Muscle layer of duodenum (tissue), 2 donors: Measurements from ENCODE around the gene PAEP.

Source experiments
- H3K27ac ChIP-seq: one replicate; pipeline ENCODE4 v1.7.0; 2013; ENCODE audit warnings: mild to moderate bottlenecking, low read length
- H3K27me3 ChIP-seq: one replicate; pipeline ENCODE4 v1.7.0; 2013; ENCODE audit warnings: low read depth, mild to moderate bottlenecking, control low read depth, low read length
- H3K36me3 ChIP-seq, 2 donors: one replicate each; pipeline ENCODE4 v1.7.0; 2013; ENCODE audit warnings: low read length in 2 of 2, control low read depth in 1 of 2, mild to moderate bottlenecking in 1 of 2; ENCODE audit not compliant: insufficient read depth in 2 of 2, control insufficient read depth in 1 of 2
- H3K4me1 ChIP-seq, 2 donors: one replicate each; pipeline ENCODE4 v1.7.0; 2013; ENCODE audit warnings: low read length in 2 of 2, mild to moderate bottlenecking in 2 of 2, control low read depth in 1 of 2, moderate library complexity in 1 of 2; ENCODE audit not compliant: insufficient read depth in 2 of 2, control insufficient read depth in 1 of 2
- H3K4me3 ChIP-seq, 2 donors: one replicate each; pipeline ENCODE4 v1.7.0; 2013; ENCODE audit warnings: low read length in 2 of 2, low read depth in 1 of 2, mild to moderate bottlenecking in 1 of 2
- H3K9me3 ChIP-seq, 2 donors: one replicate each; pipeline ENCODE4 v1.7.0; 2013; ENCODE audit warnings: low read length in 2 of 2, control low read depth in 1 of 2, mild to moderate bottlenecking in 1 of 2; ENCODE audit not compliant: control insufficient read depth in 1 of 2
- donor health status: healthy.

PAEP gene

GRCh38 chr9:135572233-135572632 lies 10.7 kb downstream of the PAEP start:
- H3K9me3 ChIP-seq, result peaks cover 0 to 10% of the 10 kb centered on the region in 2 donors
- H3K27me3 ChIP-seq, result no peaks in the 10 kb centered on the region
- H3K36me3 ChIP-seq, result no peaks in the 10 kb centered on the region
- no peak overlapping the region for H3K4me3 ChIP-seq
- no peak overlapping the region for H3K27ac ChIP-seq
- no peaks in the 10 kb centered on the region for H3K4me1 ChIP-seq

GRCh38 chr9:135573124-135573523 lies 11.6 kb downstream of the PAEP start:
- Histone ChIP-seq H3K27ac (no peak overlapping the region), H3K9me3 (peaks cover 0 to 10% of the 10 kb centered on the region in 2 donors), H3K4me3 (no peak overlapping the region), H3K27me3 (no peaks in the 10 kb centered on the region), H3K36me3 (no peaks in the 10 kb centered on the region), H3K4me1 (no peaks in the 10 kb centered on the region)

GRCh38 chr9:135574331-135574730 lies 12.8 kb downstream of the PAEP start:
- Histone ChIP-seq H3K4me3 (no peak overlapping the region), H3K4me1 (no peaks in the 10 kb centered on the region), H3K27me3 (no peaks in the 10 kb centered on the region), H3K36me3 (no peaks in the 10 kb centered on the region), H3K9me3 (peaks cover 0 to 3% of the 10 kb centered on the region in 2 donors), H3K27ac (no peak overlapping the region)

- no peak overlapping the region for H3K27ac ChIP-seq
- H3K9me3 ChIP-seq, result no peaks in the 10 kb centered on the region
- no peaks in the 10 kb centered on the region for H3K4me1 ChIP-seq
- no peaks in the 10 kb centered on the region for H3K27me3 ChIP-seq
- no peak overlapping the region for H3K4me3 ChIP-seq
- no peaks in the 10 kb centered on the region for H3K36me3 ChIP-seq
Observed at GRCh38 chr9:135574943-135575342, 13.4 kb downstream of the PAEP start.

- H3K27me3 ChIP-seq, result no peaks in the 10 kb centered on the region
Observed at GRCh38 chr9:135575995-135576631, 14.6 kb downstream of the PAEP start.

GRCh38 chr9:135577256-135577655 lies 15.7 kb downstream of the PAEP start:
- Histone ChIP-seq H3K4me3 (no peak overlapping the region), H3K4me1 (no peaks in the 10 kb centered on the region), H3K27me3 (no peaks in the 10 kb centered on the region), H3K36me3 (no peaks in the 10 kb centered on the region), H3K9me3 (no peaks in the 10 kb centered on the region), H3K27ac (no peak overlapping the region)

More at GRCh38 chr9:135575995-135576631, 14.6 kb downstream of the PAEP start:
- Histone ChIP-seq H3K36me3 (no peaks in the 10 kb centered on the region), H3K9me3 (no peaks in the 10 kb centered on the region), H3K4me1 (no peaks in the 10 kb centered on the region), H3K4me3 (no peak overlapping the region), H3K27ac (no peak overlapping the region)

- H3K4me1 ChIP-seq, result no peaks in the 10 kb centered on the region
- H3K27ac ChIP-seq, result no peak overlapping the region
- H3K4me3 ChIP-seq, result no peak overlapping the region
- no peaks in the 10 kb centered on the region for H3K9me3 ChIP-seq
- no peaks in the 10 kb centered on the region for H3K36me3 ChIP-seq
- H3K27me3 ChIP-seq, result no peaks in the 10 kb centered on the region
Observed at GRCh38 chr9:135579356-135579755, 17.8 kb downstream of the PAEP start.

- Histone ChIP-seq H3K4me1 (no peaks in the 10 kb centered on the region), H3K27ac (no peak overlapping the region), H3K36me3 (no peaks in the 10 kb centered on the region), H3K27me3 (no peaks in the 10 kb centered on the region), H3K9me3 (no peaks in the 10 kb centered on the region), H3K4me3 (no peak overlapping the region)
Observed at GRCh38 chr9:135579889-135580660, 18.5 kb downstream of the PAEP start.

- no peaks in the 10 kb centered on the region for H3K36me3 ChIP-seq
- no peak overlapping the region for H3K4me3 ChIP-seq
- H3K4me1 ChIP-seq, result no peaks in the 10 kb centered on the region
- no peaks in the 10 kb centered on the region for H3K27me3 ChIP-seq
- no peak overlapping the region for H3K27ac ChIP-seq
- H3K9me3 ChIP-seq, result no peaks in the 10 kb centered on the region
Observed at GRCh38 chr9:135580664-135581380, 19.3 kb downstream of the PAEP start.

GRCh38 chr9:135581636-135582426 lies 20.3 kb downstream of the PAEP start:
- Histone ChIP-seq H3K4me1 (no peaks in the 10 kb centered on the region), H3K27me3 (no peaks in the 10 kb centered on the region), H3K4me3 (no peak overlapping the region), H3K36me3 (no peaks in the 10 kb centered on the region), H3K27ac (no peak overlapping the region), H3K9me3 (no peaks in the 10 kb centered on the region)

GRCh38 chr9:135582541-135582940 lies 21.0 kb downstream of the PAEP start:
- H3K36me3 ChIP-seq, result no peaks in the 10 kb centered on the region
- no peak overlapping the region for H3K27ac ChIP-seq
- H3K4me3 ChIP-seq, result no peak overlapping the region
- no peaks in the 10 kb centered on the region for H3K4me1 ChIP-seq
- no peaks in the 10 kb centered on the region for H3K27me3 ChIP-seq
- no peaks in the 10 kb centered on the region for H3K9me3 ChIP-seq
